ENCODE measurements around the gene ITSN2. TPM values are rescaled to one million over a fixed set of nuclear protein-coding genes. Genes with fewer than 3 reads are reported as not detected.
"Not testable (repeated sequence)": the region's sequence is repeated elsewhere in the genome, so short reads cannot be mapped to it uniquely, and the experiment has no call there.

Gene ITSN2
- 20.1 TPM for polyA plus RNA-seq (ENCODE audit: insufficient read length)

GRCh38 chr2:24360050-24360962 lies at the start of gene ITSN2:
TSS of gene ITSN2 (minus strand) at chr2:24360536. CDS start at chr2:24328082, 32,454 bp downstream.
- no peak for DNase-seq (ENCODE audit: low read depth)

GRCh38 chr2:24409171-24409570 lies 48.8 kb upstream of the ITSN2 start:
- DNase-seq (ENCODE audit: low read depth) = no peak

- not testable (repeated sequence) for DNase-seq (ENCODE audit: low read depth)
Observed at GRCh38 chr2:24408704-24409103, 48.4 kb upstream of the ITSN2 start.

- no peak for DNase-seq (ENCODE audit: low read depth)
Observed at GRCh38 chr2:24404491-24404921, 44.2 kb upstream of the ITSN2 start.

GRCh38 chr2:24403832-24404212 lies 43.5 kb upstream of the ITSN2 start:
- DNase-seq (ENCODE audit: low read depth) = no peak

- no peak for DNase-seq (ENCODE audit: low read depth)
Observed at GRCh38 chr2:24403168-24403831, 43.0 kb upstream of the ITSN2 start.

GRCh38 chr2:24402242-24403097 lies 42.1 kb upstream of the ITSN2 start:
- DNase-seq (ENCODE audit: low read depth) = no peak

GRCh38 chr2:24400207-24400907 lies 40.0 kb upstream of the ITSN2 start:
- no peak for DNase-seq (ENCODE audit: low read depth)

- no peak for DNase-seq (ENCODE audit: low read depth)
Observed at GRCh38 chr2:24399434-24400206, 39.3 kb upstream of the ITSN2 start.

GRCh38 chr2:24394998-24395397 lies 34.7 kb upstream of the ITSN2 start:
- no peak for DNase-seq (ENCODE audit: low read depth)

- DNase-seq (ENCODE audit: low read depth) = no peak
Observed at GRCh38 chr2:24392542-24393059, 32.3 kb upstream of the ITSN2 start.

GRCh38 chr2:24385366-24385765 lies 25.0 kb upstream of the ITSN2 start:
- DNase-seq (ENCODE audit: low read depth) = no peak

- no peak for DNase-seq (ENCODE audit: low read depth)
Observed at GRCh38 chr2:24382363-24383073, 22.2 kb upstream of the ITSN2 start.

- no peak for DNase-seq (ENCODE audit: low read depth)
Observed at GRCh38 chr2:24380820-24381219, 20.5 kb upstream of the ITSN2 start.

- no peak for DNase-seq (ENCODE audit: low read depth)
Observed at GRCh38 chr2:24375349-24376087, 15.2 kb upstream of the ITSN2 start.

- no peak for DNase-seq (ENCODE audit: low read depth)
Observed at GRCh38 chr2:24374301-24374700, 14.0 kb upstream of the ITSN2 start.

- no peak for DNase-seq (ENCODE audit: low read depth)
Observed at GRCh38 chr2:24372033-24372432, 11.7 kb upstream of the ITSN2 start.

- no peak for DNase-seq (ENCODE audit: low read depth)
Observed at GRCh38 chr2:24365826-24366225, 5.5 kb upstream of the ITSN2 start.

- no peak for DNase-seq (ENCODE audit: low read depth)
Observed at GRCh38 chr2:24365051-24365450, 4.7 kb upstream of the ITSN2 start.
